HL-60 (cell line): Measurements from ENCODE around the gene PRAMEF4.
"Not testable (repeated sequence)": the region's sequence is repeated elsewhere in the genome, so short reads cannot be mapped to it uniquely, and the experiment has no call there.

ENCODE experiments used
- DNase-seq, 2 experiments: peaks; one replicate each; pipeline ENCODE4 v3.0.0-alpha.2; 2010 to 2020; ENCODE audit warnings: low read depth in 1 of 2, low spot score in 1 of 2
- H3K27ac ChIP-seq: fragments of 250-450 bp; sonication (Bioruptor Pico); replicated peaks from 2 replicates; pipeline ENCODE4 v1.5.1; 2020; ENCODE audit warnings: mild to moderate bottlenecking, moderate library complexity
- H3K27me3 ChIP-seq: fragments of 250-450 bp; sonication (Bioruptor Pico); 2 replicates; pipeline ENCODE4 v1.5.1; 2021; ENCODE audit warnings: mild to moderate bottlenecking, moderate library complexity; ENCODE audit not compliant: insufficient read depth, poor library complexity, severe bottlenecking
- H3K4me3 ChIP-seq: replicated peaks from 2 replicates; pipeline ENCODE4 v1.5.1; 2011; ENCODE audit warnings: mild to moderate bottlenecking, control low read depth, low read length; ENCODE audit not compliant: insufficient read depth
- GABPA ChIP-seq: IDR thresholded peaks from 2 replicates; pipeline ENCODE4 v1.6.1; 2012; ENCODE audit warnings: low read depth
- POLR2AphosphoS5 ChIP-seq: IDR thresholded peaks from 2 replicates; pipeline ENCODE4 v1.6.1; 2012; ENCODE audit warnings: low read depth
- REST ChIP-seq: IDR thresholded peaks from 2 replicates; pipeline ENCODE4 v1.6.1; 2012; ENCODE audit warnings: low read depth; ENCODE audit not compliant: insufficient replicate concordance
- SPI1 ChIP-seq: IDR thresholded peaks from 2 replicates; pipeline ENCODE4 v1.6.1; 2012; ENCODE audit warnings: low read depth, mild to moderate bottlenecking, borderline replicate concordance
- long read RNA-seq: library from polyadenylated mRNA; unstranded; transcript quantifications from one replicate; pipeline ENCODE4 v2.0.0, GENCODE V29; 2020
- TF ChIP-seq, protein P1 (sequence below): IDR thresholded peaks from one replicate; pipeline ENCODE4 v1.5.1; 2011; ENCODE audit warnings: low read length, control low read depth, inconsistent platforms; ENCODE audit not compliant: insufficient read depth

PRAMEF4 gene
- long read RNA-seq = 0 reads

DNA sequence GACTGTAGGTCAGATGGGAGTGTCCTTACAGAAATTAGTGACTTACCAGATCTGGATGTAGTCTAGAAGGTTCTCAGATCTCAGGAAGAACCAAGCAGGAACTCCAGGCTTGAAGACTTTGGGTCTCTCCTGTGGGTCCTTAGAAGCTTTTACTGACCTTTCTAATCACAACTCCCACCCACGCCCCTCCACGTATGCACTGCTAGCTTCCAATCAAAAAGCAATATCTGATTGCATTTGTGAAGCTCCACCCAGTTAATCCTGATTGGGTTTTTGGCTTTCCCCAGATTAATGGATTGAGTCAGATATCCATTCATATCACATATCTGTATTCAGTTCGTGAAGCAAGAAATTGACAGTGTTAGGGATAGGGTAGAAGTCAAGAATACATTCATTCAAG is at the start of gene PRAMEF4:
TSS of gene PRAMEF4 (minus strand) at position 101 of the 400 bp plus-strand sequence. CDS start 2,807 bp downstream, outside the sequence.
- H3K27ac ChIP-seq, DNase-seq, H3K4me3 ChIP-seq, H3K27me3 ChIP-seq: not testable (repeated sequence)

DNA sequence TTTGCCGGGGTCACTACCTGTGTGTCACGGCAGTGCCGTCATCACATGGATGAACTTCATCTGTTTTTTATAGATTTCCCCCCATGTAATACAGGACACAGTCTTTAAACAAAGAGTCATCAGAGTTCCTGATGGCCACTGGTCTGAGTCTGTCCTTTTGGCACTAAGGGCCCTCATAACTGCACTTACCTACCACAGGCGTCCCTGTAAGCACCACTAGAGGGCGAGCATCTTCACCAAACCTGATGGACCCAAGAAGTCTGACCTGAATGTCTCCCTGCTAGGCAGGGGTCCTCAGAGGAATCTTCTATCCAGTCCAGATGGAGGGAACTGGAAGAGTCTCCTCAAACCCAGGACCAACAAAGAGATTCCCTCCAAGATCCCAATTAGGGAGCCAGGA is 38.4 kb upstream of the PRAMEF4 start:
- not testable (repeated sequence) for DNase-seq, H3K27ac ChIP-seq, H3K4me3 ChIP-seq, H3K27me3 ChIP-seq

- H3K4me3 ChIP-seq, H3K27ac ChIP-seq, DNase-seq, H3K27me3 ChIP-seq: not testable (repeated sequence)
Observed at GRCh38 chr1:12921749-12922148, 35.7 kb upstream of the PRAMEF4 start.

- not testable (repeated sequence) for H3K4me3 ChIP-seq, H3K27ac ChIP-seq, DNase-seq, H3K27me3 ChIP-seq
Observed at GRCh38 chr1:12916310-12916709, 30.3 kb upstream of the PRAMEF4 start, which contains the start of gene PRAMEF7. Gene PRAMEF7, plus strand, starts transcription at chr1:12916610. Its CDS starts 1,083 bp downstream, at chr1:12917693.

GRCh38 chr1:12903793-12904572 is 18.0 kb upstream of the PRAMEF4 start:
- not testable (repeated sequence) for H3K27ac ChIP-seq, H3K4me3 ChIP-seq, DNase-seq

DNA sequence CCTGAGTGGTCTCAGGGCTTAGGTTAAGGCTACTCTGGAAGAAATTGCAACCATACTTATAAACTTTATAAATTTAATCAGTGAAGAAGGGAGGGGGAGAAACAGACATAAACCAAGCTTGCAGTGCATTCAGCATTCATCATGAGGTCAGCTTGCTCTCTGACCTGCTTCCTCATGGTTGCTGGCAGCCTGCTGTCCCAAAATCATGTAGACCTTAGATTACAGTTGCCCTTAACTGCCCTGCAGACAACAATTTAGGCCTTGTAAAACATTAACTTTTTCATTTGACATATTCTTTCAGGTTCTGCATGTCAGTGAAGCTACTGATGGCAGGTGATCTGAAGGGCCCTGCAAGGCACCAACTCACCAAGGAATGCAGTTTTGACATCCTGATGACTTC is 13.2 kb upstream of the PRAMEF4 start:
- not testable (repeated sequence) for H3K4me3 ChIP-seq, H3K27ac ChIP-seq, H3K27me3 ChIP-seq, DNase-seq

More at GRCh38 chr1:12903793-12904572, 18.0 kb upstream of the PRAMEF4 start:
- H3K27me3 ChIP-seq = not testable (repeated sequence)

- DNase-seq, H3K27ac ChIP-seq, H3K4me3 ChIP-seq, H3K27me3 ChIP-seq: not testable (repeated sequence)
Observed at GRCh38 chr1:12898170-12898569, 12.2 kb upstream of the PRAMEF4 start, which contains the start of gene PRAMEF10. Gene PRAMEF10, minus strand, starts transcription at chr1:12898270. Its CDS starts 2,423 bp downstream, at chr1:12895847.

DNA sequence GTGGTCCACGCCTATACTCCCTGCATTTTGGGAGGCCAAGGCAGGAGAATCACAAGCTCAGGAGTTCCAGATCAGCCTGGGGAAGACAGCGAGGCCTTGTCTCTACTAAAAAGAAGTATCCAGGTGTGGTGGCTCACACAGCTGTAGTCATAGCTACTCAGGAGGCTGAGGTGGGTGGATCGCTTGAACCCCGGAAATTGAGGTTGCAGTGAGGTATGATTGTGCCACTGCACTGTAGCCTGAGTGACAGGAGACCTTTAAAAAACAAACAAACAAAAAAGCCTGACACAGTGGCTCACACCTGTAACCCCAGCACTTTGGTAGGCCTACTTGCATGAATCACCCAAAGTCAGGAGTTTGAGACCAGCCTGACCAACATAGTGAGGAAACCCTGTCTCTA is 7.5 kb downstream of the PRAMEF4 start:
- DNase-seq, H3K27me3 ChIP-seq, H3K4me3 ChIP-seq, H3K27ac ChIP-seq: not testable (repeated sequence)

DNA sequence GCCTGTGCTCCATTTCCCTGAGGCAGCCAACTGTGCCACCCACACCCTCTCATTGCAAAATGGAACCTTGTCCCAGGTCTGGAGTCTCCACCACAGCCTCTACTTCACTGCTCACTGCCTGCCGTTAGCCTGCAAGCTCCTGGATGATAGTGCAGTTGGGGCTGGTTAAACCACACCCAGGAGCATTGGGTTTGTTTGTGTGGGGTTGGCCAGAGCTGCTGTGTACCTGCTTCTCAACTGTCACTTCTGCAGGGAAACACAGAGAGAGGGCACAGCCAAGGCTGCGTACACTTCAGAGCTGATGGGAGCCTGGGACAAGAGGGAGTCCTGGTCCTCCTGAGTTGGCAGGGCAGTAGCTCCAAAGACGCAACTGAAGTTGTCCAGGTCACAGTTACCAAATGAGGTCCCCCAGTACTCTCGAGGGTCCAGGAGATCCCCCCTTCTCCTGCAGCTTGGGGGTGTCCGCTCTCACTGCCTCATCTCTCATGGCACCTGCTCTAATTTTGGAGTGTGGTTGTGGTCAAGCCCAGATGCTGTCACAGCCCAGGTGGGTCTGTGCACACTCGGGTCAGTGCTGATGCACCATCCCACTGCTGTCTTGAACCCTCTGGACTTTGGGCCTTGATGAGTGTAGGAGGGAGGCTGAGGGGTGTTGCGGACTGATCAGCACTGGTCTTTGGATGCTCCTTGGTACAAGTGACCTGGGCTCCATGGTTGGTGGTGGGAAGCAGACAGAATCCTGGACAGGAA is 22.7 kb downstream of the PRAMEF4 start:
- DNase-seq, H3K27me3 ChIP-seq, H3K4me3 ChIP-seq, H3K27ac ChIP-seq: not testable (repeated sequence)

- H3K4me3 ChIP-seq, H3K27me3 ChIP-seq, H3K27ac ChIP-seq, DNase-seq: not testable (repeated sequence)
Observed at GRCh38 chr1:12856786-12857185, 29.2 kb downstream of the PRAMEF4 start, which contains the start of gene PRAMEF2. Gene PRAMEF2, plus strand, starts transcription at chr1:12857086. Its CDS starts 1,924 bp downstream, at chr1:12859010.

DNA sequence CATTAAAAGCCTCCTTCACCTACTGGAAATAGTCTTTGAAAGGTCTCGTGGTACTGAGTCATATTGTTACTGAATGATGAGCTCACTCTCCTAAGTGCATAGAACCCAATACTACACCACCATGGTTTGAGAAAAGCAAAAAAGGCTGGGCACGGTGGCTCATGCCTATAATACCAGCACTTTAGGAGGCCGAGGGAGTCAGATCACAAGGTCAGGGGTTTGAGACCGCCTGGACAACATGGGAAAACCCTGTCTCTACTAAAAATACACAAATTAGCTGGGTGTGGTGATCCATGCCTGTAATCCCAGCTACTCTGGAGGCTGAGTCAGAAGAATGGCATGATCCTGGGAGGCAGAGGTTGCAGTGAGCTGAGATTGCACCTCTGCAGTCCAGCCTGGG is 34.2 kb downstream of the PRAMEF4 start:
- DNase-seq = no peak
- H3K4me3 ChIP-seq = no peak overlapping the region
- no peaks in the 10 kb centered on the region for H3K27me3 ChIP-seq
- no peak for TF ChIP-seq POLR2AphosphoS5
- TF ChIP-seq REST = no peak
- TF ChIP-seq SPI1 = no peak
- no peak for TF ChIP-seq GABPA
- TF ChIP-seq, protein P1, sequence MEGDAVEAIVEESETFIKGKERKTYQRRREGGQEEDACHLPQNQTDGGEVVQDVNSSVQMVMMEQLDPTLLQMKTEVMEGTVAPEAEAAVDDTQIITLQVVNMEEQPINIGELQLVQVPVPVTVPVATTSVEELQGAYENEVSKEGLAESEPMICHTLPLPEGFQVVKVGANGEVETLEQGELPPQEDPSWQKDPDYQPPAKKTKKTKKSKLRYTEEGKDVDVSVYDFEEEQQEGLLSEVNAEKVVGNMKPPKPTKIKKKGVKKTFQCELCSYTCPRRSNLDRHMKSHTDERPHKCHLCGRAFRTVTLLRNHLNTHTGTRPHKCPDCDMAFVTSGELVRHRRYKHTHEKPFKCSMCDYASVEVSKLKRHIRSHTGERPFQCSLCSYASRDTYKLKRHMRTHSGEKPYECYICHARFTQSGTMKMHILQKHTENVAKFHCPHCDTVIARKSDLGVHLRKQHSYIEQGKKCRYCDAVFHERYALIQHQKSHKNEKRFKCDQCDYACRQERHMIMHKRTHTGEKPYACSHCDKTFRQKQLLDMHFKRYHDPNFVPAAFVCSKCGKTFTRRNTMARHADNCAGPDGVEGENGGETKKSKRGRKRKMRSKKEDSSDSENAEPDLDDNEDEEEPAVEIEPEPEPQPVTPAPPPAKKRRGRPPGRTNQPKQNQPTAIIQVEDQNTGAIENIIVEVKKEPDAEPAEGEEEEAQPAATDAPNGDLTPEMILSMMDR = no peak
- H3K27ac ChIP-seq = no peak overlapping the region
